Testis (tissue), 2 donors: ENCODE measurements around the gene WDR37.

Source experiments
- CTCF ChIP-seq, 3 experiments: fragments of 450-650 bp in 2 of 3; fragments of 200-600 bp in 1 of 3; sonication (generic) in 1 of 3; IDR thresholded peaks; one replicate each; pipeline ENCODE4 v1.5.1; 2016 to 2019; ENCODE audit warnings: antibody characterized with exemption in 3 of 3, mild to moderate bottlenecking in 2 of 3, moderate library complexity in 1 of 3
- POLR2A ChIP-seq: fragments of 450-650 bp; IDR thresholded peaks from one replicate; pipeline ENCODE4 v1.6.1; 2017; ENCODE audit warnings: antibody characterized with exemption, mild to moderate bottlenecking, moderate library complexity

- no peak for TF ChIP-seq CTCF (IDR thresholded peaks at IDR 0.05)
- no peak for TF ChIP-seq POLR2A
These were observed 8.2 kb upstream of the WDR37 start for GRCh38 chr10:1047937-1048336.
